Endodermal cell (in vitro differentiated cells): ENCODE results near the gene VWA8. TPM values are rescaled to one million over a fixed set of nuclear protein-coding genes. Genes with fewer than 3 reads are reported as not detected.

ENCODE experiments used
- DNase-seq: peaks from one replicate; pipeline ENCODE4 v3.0.0-alpha.2; 2017
- H3K27ac ChIP-seq: 2 replicates; pipeline ENCODE4 v1.5.1; 2013; ENCODE audit warnings: mild to moderate bottlenecking, low read depth, low read length, moderate library complexity
- H3K27me3 ChIP-seq: 2 replicates; pipeline ENCODE4 v1.6.1; 2013; ENCODE audit warnings: mild to moderate bottlenecking, low read length, moderate library complexity; ENCODE audit not compliant: insufficient read depth, control insufficient read depth, poor library complexity, severe bottlenecking
- H3K36me3 ChIP-seq: 2 replicates; pipeline ENCODE4 v1.7.0; 2013; ENCODE audit warnings: mild to moderate bottlenecking, low read length, moderate library complexity; ENCODE audit not compliant: control insufficient read depth, insufficient read depth
- H3K4me1 ChIP-seq: one replicate; pipeline ENCODE4 v1.7.0; 2013; ENCODE audit warnings: low read length; ENCODE audit not compliant: control insufficient read depth, insufficient read depth
- H3K4me3 ChIP-seq: 2 replicates; pipeline ENCODE4 v1.5.1; 2013; ENCODE audit warnings: mild to moderate bottlenecking, low read length, moderate library complexity
- H3K9ac ChIP-seq: 2 replicates; pipeline ENCODE4 v1.6.1; 2013; ENCODE audit warnings: mild to moderate bottlenecking, low read length, moderate library complexity; ENCODE audit not compliant: poor library complexity, severe bottlenecking; ENCODE audit errors: extremely low read depth
- H3K9me3 ChIP-seq: 2 replicates; pipeline ENCODE4 v1.6.1; 2013; ENCODE audit warnings: mild to moderate bottlenecking, low read length, moderate library complexity; ENCODE audit not compliant: control insufficient read depth
- H3K27ac Mint-ChIP-seq: 2 replicates; pipeline ENCODE4 v1.8.0; 2020; ENCODE audit warnings: mixed read lengths
- H3K27me3 Mint-ChIP-seq: 2 replicates; pipeline ENCODE4 v1.8.0; 2021; ENCODE audit warnings: mild to moderate bottlenecking, mixed read lengths; ENCODE audit not compliant: insufficient read depth
- H3K36me3 Mint-ChIP-seq: 2 replicates; pipeline ENCODE4 v1.8.0; 2020; ENCODE audit warnings: low read depth, mixed read lengths
- H3K4me1 Mint-ChIP-seq: 2 replicates; pipeline ENCODE4 v1.8.0; 2020; ENCODE audit warnings: mixed read lengths
- H3K4me3 Mint-ChIP-seq: 2 replicates; pipeline ENCODE4 v1.8.0; 2020; ENCODE audit warnings: mild to moderate bottlenecking, moderate library complexity, mixed read lengths
- H3K9me3 Mint-ChIP-seq: 2 replicates; pipeline ENCODE4 v1.8.0; 2020; ENCODE audit warnings: mild to moderate bottlenecking, mixed read lengths
- WGBS, 2 experiments: methylation state at CpG; one replicate each; pipeline versions ENCODE4 v1.1.5 to v1.1.7; 2013; ENCODE audit warnings: missing lambda C conversion rate in 2 of 2, mixed read lengths in 1 of 2; ENCODE audit not compliant: insufficient coverage in 1 of 2, insufficient read length in 1 of 2; 5-methylcytosine and 5-hydroxymethylcytosine counted together
- total RNA-seq, 2 donors: library from RNA; stranded (reverse); fragmentation: NEBNext Ultra II Directional in 1 of 2; extraction: Animal tissue kit (Norgen Biotek cat#: 25700) in 1 of 2; gene quantifications; 2 replicates in 1 of 2; 3 replicates in 1 of 2; pipeline ENCODE4 v1.2.1, GENCODE V29; 2021
- TF ChIP-seq, protein P1 (sequence below): fragments of 200-600 bp; sonication (generic); conservative IDR thresholded peaks from 2 replicates; pipeline ENCODE4 v1.5.0; 2021; ENCODE audit warnings: antibody characterized with exemption, mild to moderate bottlenecking

VWA8 gene
- total RNA-seq, 2 donors from 2014 or later, result 24.6 to 25.6 TPM

DNA sequence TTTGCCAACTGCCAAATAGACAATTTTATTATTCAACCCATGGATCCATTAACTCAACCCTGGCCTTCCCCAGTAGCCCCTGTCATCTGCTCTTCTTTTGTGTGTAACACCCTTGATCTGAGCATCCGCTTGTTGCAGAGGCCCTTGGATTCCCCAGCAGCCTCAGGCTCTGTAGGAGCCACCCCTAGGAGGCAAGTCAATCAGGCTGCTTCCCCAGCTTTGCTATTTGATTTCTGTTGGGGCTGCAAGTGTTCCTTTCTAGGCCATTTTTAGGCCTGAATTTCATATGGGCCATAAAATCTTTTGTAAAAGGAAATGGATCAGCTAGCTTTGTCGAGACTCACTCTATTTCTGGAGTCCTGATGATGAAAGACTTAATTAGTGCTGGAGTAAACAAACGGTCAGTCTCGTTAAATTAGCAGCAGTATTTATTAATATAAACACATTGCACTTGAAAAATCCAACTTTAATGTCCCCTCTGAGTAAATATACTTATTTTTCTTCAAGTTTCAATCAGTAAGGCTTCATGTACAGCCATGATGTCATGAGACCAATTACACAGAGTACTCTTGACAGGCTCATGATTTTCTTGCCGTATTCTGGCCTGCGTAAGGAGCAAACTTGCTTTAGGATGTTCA, 398.2 kb downstream of the VWA8 start:
- Mint-ChIP-seq H3K4me3 (no peak overlapping the region), H3K4me1 (peaks cover 28% of the 10 kb centered on the region), H3K36me3 (peaks cover 5% of the 10 kb centered on the region), H3K27ac (no peak overlapping the region), H3K9me3 (no peaks in the 10 kb centered on the region), H3K27me3 (peaks cover 9% of the 10 kb centered on the region)
- H3K9me3 ChIP-seq, result no peaks in the 10 kb centered on the region
- TF ChIP-seq, protein P1, sequence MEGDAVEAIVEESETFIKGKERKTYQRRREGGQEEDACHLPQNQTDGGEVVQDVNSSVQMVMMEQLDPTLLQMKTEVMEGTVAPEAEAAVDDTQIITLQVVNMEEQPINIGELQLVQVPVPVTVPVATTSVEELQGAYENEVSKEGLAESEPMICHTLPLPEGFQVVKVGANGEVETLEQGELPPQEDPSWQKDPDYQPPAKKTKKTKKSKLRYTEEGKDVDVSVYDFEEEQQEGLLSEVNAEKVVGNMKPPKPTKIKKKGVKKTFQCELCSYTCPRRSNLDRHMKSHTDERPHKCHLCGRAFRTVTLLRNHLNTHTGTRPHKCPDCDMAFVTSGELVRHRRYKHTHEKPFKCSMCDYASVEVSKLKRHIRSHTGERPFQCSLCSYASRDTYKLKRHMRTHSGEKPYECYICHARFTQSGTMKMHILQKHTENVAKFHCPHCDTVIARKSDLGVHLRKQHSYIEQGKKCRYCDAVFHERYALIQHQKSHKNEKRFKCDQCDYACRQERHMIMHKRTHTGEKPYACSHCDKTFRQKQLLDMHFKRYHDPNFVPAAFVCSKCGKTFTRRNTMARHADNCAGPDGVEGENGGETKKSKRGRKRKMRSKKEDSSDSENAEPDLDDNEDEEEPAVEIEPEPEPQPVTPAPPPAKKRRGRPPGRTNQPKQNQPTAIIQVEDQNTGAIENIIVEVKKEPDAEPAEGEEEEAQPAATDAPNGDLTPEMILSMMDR, result no peak
- H3K4me3 ChIP-seq, result no peak overlapping the region
- no peak overlapping the region for H3K9ac ChIP-seq
- H3K4me1 ChIP-seq, result peaks cover 14% of the 10 kb centered on the region
- H3K27ac ChIP-seq, result peak overlapping the region; percentile 41
- H3K27me3 ChIP-seq, result peaks cover 75% of the 10 kb centered on the region
- no peak for DNase-seq
- no peaks in the 10 kb centered on the region for H3K36me3 ChIP-seq
- 92 to 100% methylated on average over 3 to 6 of the region's 6 CpGs for WGBS, 2 experiments

GRCh38 chr13:41562083-41562482, 398.8 kb downstream of the VWA8 start:
- Mint-ChIP-seq H3K36me3 (peaks cover 4% of the 10 kb centered on the region), H3K27me3 (peaks cover 9% of the 10 kb centered on the region), H3K4me1 (peaks cover 28% of the 10 kb centered on the region), H3K9me3 (no peaks in the 10 kb centered on the region), H3K27ac (no peak overlapping the region), H3K4me3 (no peak overlapping the region)
- 85 to 94% methylated on average over 4 to 7 of the region's 7 CpGs for WGBS, 2 experiments
- H3K4me1 ChIP-seq, result peaks cover 14% of the 10 kb centered on the region
- DNase-seq, result no peak
- H3K27ac ChIP-seq, result peak overlapping the region; percentile 41
- H3K36me3 ChIP-seq, result no peaks in the 10 kb centered on the region
- TF ChIP-seq, protein P1, result no peak
- H3K4me3 ChIP-seq, result no peak overlapping the region
- no peaks in the 10 kb centered on the region for H3K9me3 ChIP-seq
- no peak overlapping the region for H3K9ac ChIP-seq
- H3K27me3 ChIP-seq, result peaks cover 72% of the 10 kb centered on the region

DNA sequence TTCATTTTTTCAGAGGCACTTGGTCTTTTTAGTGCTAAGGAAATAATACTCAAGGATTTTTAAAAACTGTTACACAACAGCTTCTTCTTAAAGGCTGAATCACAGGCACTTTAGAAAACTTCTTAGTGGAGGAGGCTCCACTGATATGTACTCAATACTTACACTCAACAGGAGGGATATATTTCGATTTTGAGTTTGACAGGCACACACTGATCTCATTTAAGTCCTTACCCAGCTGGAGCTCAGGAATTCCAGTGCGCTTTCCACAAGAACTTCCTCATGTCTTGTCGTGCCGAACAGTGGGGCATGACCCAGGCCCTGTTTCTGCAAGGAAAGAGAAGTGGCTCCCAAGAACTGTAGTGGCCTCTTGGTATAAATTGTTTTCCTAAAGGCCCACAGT, 399.7 kb downstream of the VWA8 start:
- Mint-ChIP-seq H3K27ac (no peak overlapping the region), H3K36me3 (peaks cover 3% of the 10 kb centered on the region), H3K4me3 (no peak overlapping the region), H3K4me1 (peaks cover 28% of the 10 kb centered on the region), H3K9me3 (no peaks in the 10 kb centered on the region), H3K27me3 (peaks cover 7% of the 10 kb centered on the region)
- no peaks in the 10 kb centered on the region for H3K36me3 ChIP-seq
- peak overlapping the region; percentile 48 for H3K27ac ChIP-seq
- peaks cover 66% of the 10 kb centered on the region for H3K27me3 ChIP-seq
- peaks cover 14% of the 10 kb centered on the region for H3K4me1 ChIP-seq
- H3K4me3 ChIP-seq, result no peak overlapping the region
- no peaks in the 10 kb centered on the region for H3K9me3 ChIP-seq
- TF ChIP-seq, protein P1, result no peak
- H3K9ac ChIP-seq, result no peak overlapping the region
- DNase-seq, result no peak
- WGBS, 2 experiments, result 84 to 94% methylated on average over 3 to 4 of the region's 4 CpGs
